Lung (tissue), 12 donors: ENCODE results near the gene FLACC1. TPM values are rescaled to one million over a fixed set of nuclear protein-coding genes. Genes with fewer than 3 reads are reported as not detected.
"Not testable (repeated sequence)": the region's sequence is repeated elsewhere in the genome, so short reads cannot be mapped to it uniquely, and the experiment has no call there.

Experiments used
- ATAC-seq: fragments of 200-7000 bp; cut with Tn5 transposase; one replicate; pipeline ENCODE4 v1.9.1; 2020; ENCODE audit warnings: moderate number of reproducible peaks; ENCODE audit not compliant: insufficient read depth, low FRiP score
- DNase-seq, 3 donors: peaks; one replicate each; pipeline ENCODE4 v3.0.0-alpha.2; 2013 to 2017
- H3K27ac ChIP-seq, 2 donors: one replicate each; pipeline ENCODE4 v1.5.1; 2013; ENCODE audit warnings: mild to moderate bottlenecking in 2 of 2, moderate library complexity in 2 of 2, control low read depth in 1 of 2, inconsistent platforms in 1 of 2, low read depth in 1 of 2, low read length in 1 of 2
- H3K27me3 ChIP-seq, 3 donors: one replicate each; pipeline ENCODE4 v1.5.1; 2013; ENCODE audit warnings: low read length in 2 of 3; ENCODE audit not compliant: control insufficient read depth in 3 of 3, insufficient read depth in 3 of 3
- H3K36me3 ChIP-seq, 4 donors: one replicate each; pipeline ENCODE4 v1.5.1; 2013; ENCODE audit warnings: low read length in 4 of 4, mild to moderate bottlenecking in 1 of 4, moderate library complexity in 1 of 4; ENCODE audit not compliant: control insufficient read depth in 4 of 4, insufficient read depth in 4 of 4
- H3K4me1 ChIP-seq, 5 donors: one replicate each; pipeline ENCODE4 v1.5.1; 2013; ENCODE audit warnings: low read length in 5 of 5, mild to moderate bottlenecking in 2 of 5, moderate library complexity in 1 of 5; ENCODE audit not compliant: control insufficient read depth in 5 of 5, insufficient read depth in 5 of 5
- H3K4me3 ChIP-seq: one replicate; pipeline ENCODE4 v1.5.1; 2013; ENCODE audit warnings: mild to moderate bottlenecking, control low read depth, moderate library complexity
- H3K9ac ChIP-seq, 2 donors: one replicate each; pipeline ENCODE4 v1.5.1; 2013; ENCODE audit warnings: low read length in 2 of 2, control low read depth in 1 of 2; ENCODE audit not compliant: insufficient read depth in 1 of 2
- H3K9me3 ChIP-seq, 4 donors: one replicate each; pipeline ENCODE4 v1.5.1; 2013; ENCODE audit warnings: low read length in 3 of 4, mild to moderate bottlenecking in 1 of 4, moderate library complexity in 1 of 4; ENCODE audit not compliant: control insufficient read depth in 4 of 4, insufficient read depth in 3 of 4
- CTCF ChIP-seq: IDR thresholded peaks from 2 replicates; pipeline ENCODE4 v1.5.1; 2012; ENCODE audit warnings: mild to moderate bottlenecking; ENCODE audit errors: control extremely low read depth, extremely low read depth
- WGBS, 2 donors: extraction: QIAGEN DNeasy Blood & Tissue Kit; methylation state at CpG; one replicate each; pipeline ENCODE4 v1.1.7; 2013; 5-methylcytosine and 5-hydroxymethylcytosine counted together
- polyA plus RNA-seq, 2 donors: library from polyadenylated mRNA; stranded (reverse); fragments of 200-250 nt; gene quantifications; one replicate each; pipeline ENCODE4 v1.2.1, GENCODE V29; 2013
- total RNA-seq, 2 donors: library from RNA; depleted of rRNA in 1 of 2; stranded (reverse); fragments of >200 nt in 1 of 2; gene quantifications; one replicate each; pipeline ENCODE4 v1.2.1, GENCODE V29; 2014 to 2021
- donor health status: control.
- donor health status: control.
- donor health status: Bipolar disorder and iron deficiency.
- donor health status: healthy.
- donor health status: DM: yes; HTN: yes; CAD: no.

FLACC1 gene
- total and polyA plus RNA-seq, 4 donors, result 1.0 to 8.6 (median 4.9) TPM

DNA sequence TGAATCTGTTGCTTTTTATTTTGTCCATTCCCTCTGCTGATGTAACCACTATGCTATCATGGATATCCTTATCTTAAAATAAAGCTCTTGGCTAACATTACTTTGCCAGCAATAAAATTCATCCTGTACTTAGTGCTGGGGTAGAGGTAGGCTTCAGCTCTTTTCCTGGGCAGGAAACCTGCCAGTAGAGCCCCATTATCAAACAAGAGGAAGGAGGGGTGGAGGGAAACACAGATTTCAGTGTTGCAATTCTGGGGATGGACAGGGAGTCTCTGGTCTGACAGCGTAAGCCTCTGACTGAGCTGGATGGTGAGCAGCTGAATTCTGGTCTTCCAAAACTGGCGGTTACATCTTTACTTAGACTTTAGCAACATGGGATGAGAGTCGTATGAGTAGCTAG is 49.3 kb downstream of the FLACC1 start:
- no peaks in the 10 kb centered on the region for H3K4me1 ChIP-seq
- H3K9ac ChIP-seq, result no peak overlapping the region
- DNase-seq, result peak in 1 of 3 donors; percentile 1
- no peak overlapping the region for H3K27ac ChIP-seq
- 94 to 96% methylated on average over 3 of the region's 3 CpGs for WGBS, 2 donors
- H3K4me3 ChIP-seq, result no peak overlapping the region
- no peaks in the 10 kb centered on the region for H3K27me3 ChIP-seq
- peaks cover 0 to 13% (median 1%) of the 10 kb centered on the region in 4 donors for H3K36me3 ChIP-seq
- TF ChIP-seq CTCF, result no peak
- no peaks in the 10 kb centered on the region for H3K9me3 ChIP-seq
- no peak for ATAC-seq

GRCh38 chr2:201299929-201300328 is 57.2 kb downstream of the FLACC1 start:
- 97 to 98% methylated on average over 11 of the region's 11 CpGs for WGBS, 2 donors
- DNase-seq, H3K27me3 ChIP-seq, H3K9ac ChIP-seq, H3K4me1 ChIP-seq, H3K9me3 ChIP-seq, ATAC-seq, H3K36me3 ChIP-seq, H3K4me3 ChIP-seq, H3K27ac ChIP-seq: not testable (repeated sequence)

- DNase-seq, result no peak
- no peak overlapping the region for H3K9ac ChIP-seq
- peaks cover 0 to 5% (median under 1%) of the 10 kb centered on the region in 4 donors for H3K36me3 ChIP-seq
- no peaks in the 10 kb centered on the region for H3K4me1 ChIP-seq
- ATAC-seq, result no peak
- no peaks in the 10 kb centered on the region for H3K27me3 ChIP-seq
- H3K9me3 ChIP-seq, result peaks cover 0 to 4% (median 0%) of the 10 kb centered on the region in 4 donors
- WGBS, 2 donors, result 65 to 90% methylated on average over 3 of the region's 3 CpGs
- no peak overlapping the region for H3K27ac ChIP-seq
- TF ChIP-seq CTCF, result no peak
- H3K4me3 ChIP-seq, result no peak overlapping the region
These were observed 58.6 kb downstream of the FLACC1 start for GRCh38 chr2:201298462-201299052.

- H3K36me3 ChIP-seq, result peaks cover 7 to 26% (median 21%) of the 10 kb centered on the region in 4 donors
- H3K9ac ChIP-seq, H3K4me3 ChIP-seq, DNase-seq, H3K27me3 ChIP-seq, H3K9me3 ChIP-seq, H3K27ac ChIP-seq, H3K4me1 ChIP-seq, ATAC-seq: not testable (repeated sequence)
- WGBS, 2 donors, result 89 to 95% methylated on average over 15 of the region's 15 CpGs
These were observed 66.5 kb downstream of the FLACC1 start for GRCh38 chr2:201290457-201291148.
